Brain microvascular endothelial cell (primary cell): Measurements from ENCODE around the gene RPL13.

Source experiments
- DNase-seq: peaks from one replicate; pipeline ENCODE4 v3.0.0-alpha.2; 2020
- H3K27ac ChIP-seq: fragments of 250-450 bp; sonication (Bioruptor Pico); 2 replicates; pipeline ENCODE4 v1.5.1; 2020; ENCODE audit warnings: mild to moderate bottlenecking, moderate library complexity
- H3K27me3 ChIP-seq: fragments of 250-450 bp; sonication (Bioruptor Pico); replicated peaks from 2 replicates; pipeline ENCODE4 v1.5.1; 2020; ENCODE audit warnings: mild to moderate bottlenecking
- H3K36me3 ChIP-seq: fragments of 250-450 bp; sonication (Bioruptor Pico); replicated peaks from 2 replicates; pipeline ENCODE4 v1.5.1; 2020; ENCODE audit warnings: mild to moderate bottlenecking
- H3K4me3 ChIP-seq: 2 replicates; pipeline ENCODE4 v1.5.1; 2011; ENCODE audit warnings: low read depth, mild to moderate bottlenecking, control low read depth, low read length, moderate library complexity
- in situ Hi-C: cut with HindIII; loops from 2 replicates; pipeline ENCODE4 v1.10.0; 2017; ENCODE audit warnings: low sequenced_read_pairs, low pct_ligation_motif_present
- TF ChIP-seq, protein P1 (sequence below): IDR thresholded peaks from 2 replicates; pipeline ENCODE4 v1.5.1; 2011; ENCODE audit warnings: low read depth, mild to moderate bottlenecking, moderate library complexity, low read length, control low read depth, inconsistent platforms; ENCODE audit errors: missing control alignments

The RPL13 gene

DNA sequence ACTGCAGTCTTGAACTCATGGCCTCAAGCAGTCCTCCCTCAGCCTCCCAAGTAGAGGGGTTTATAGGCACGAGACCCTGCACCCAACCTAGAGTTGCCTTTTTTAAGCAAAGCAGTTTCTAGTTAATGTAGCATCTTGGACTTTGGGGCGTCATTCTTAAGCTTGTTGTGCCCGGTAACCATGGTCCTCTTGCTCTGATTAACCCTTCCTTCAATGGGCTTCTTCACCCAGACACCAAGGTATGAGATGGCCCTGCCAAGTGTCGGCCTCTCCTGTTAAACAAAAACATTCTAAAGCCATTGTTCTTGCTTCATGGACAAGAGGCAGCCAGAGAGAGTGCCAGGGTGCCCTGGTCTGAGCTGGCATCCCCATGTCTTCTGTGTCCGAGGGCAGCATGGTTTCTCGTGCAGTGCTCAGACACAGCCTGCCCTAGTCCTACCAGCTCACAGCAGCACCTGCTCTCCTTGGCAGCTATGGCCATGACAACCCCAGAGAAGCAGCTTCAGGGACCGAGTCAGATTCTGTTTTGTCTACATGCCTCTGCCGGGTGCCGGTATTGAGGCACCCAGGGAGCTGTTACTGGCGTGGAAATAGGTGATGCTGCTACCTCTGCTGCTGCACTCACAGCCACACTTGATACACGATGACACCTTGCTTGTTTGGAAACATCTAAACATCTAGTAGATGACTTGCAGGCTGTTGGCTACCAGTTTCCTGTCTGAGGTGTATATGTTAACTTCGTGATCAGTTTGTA is 3.3 kb downstream of the RPL13 start:
- Histone ChIP-seq H3K36me3 (peaks cover 43% of the 10 kb centered on the region), H3K4me3 (peak overlapping the region; percentile 17), H3K27me3 (no peaks in the 10 kb centered on the region), H3K27ac (no peak overlapping the region)
- TF ChIP-seq, protein P1, sequence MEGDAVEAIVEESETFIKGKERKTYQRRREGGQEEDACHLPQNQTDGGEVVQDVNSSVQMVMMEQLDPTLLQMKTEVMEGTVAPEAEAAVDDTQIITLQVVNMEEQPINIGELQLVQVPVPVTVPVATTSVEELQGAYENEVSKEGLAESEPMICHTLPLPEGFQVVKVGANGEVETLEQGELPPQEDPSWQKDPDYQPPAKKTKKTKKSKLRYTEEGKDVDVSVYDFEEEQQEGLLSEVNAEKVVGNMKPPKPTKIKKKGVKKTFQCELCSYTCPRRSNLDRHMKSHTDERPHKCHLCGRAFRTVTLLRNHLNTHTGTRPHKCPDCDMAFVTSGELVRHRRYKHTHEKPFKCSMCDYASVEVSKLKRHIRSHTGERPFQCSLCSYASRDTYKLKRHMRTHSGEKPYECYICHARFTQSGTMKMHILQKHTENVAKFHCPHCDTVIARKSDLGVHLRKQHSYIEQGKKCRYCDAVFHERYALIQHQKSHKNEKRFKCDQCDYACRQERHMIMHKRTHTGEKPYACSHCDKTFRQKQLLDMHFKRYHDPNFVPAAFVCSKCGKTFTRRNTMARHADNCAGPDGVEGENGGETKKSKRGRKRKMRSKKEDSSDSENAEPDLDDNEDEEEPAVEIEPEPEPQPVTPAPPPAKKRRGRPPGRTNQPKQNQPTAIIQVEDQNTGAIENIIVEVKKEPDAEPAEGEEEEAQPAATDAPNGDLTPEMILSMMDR = no peak
- in situ Hi-C loops = no loop called here
- no peak for DNase-seq

- in situ Hi-C loops = no loop called here
- H3K27me3 ChIP-seq = no peaks in the 10 kb centered on the region
- no peak overlapping the region for H3K4me3 ChIP-seq
- peaks cover 43% of the 10 kb centered on the region for H3K36me3 ChIP-seq
- TF ChIP-seq, protein P1 = no peak
- H3K27ac ChIP-seq = no peak overlapping the region
- no peak for DNase-seq
These were observed 4.2 kb downstream of the RPL13 start for GRCh38 chr16:89564476-89565255.

DNA sequence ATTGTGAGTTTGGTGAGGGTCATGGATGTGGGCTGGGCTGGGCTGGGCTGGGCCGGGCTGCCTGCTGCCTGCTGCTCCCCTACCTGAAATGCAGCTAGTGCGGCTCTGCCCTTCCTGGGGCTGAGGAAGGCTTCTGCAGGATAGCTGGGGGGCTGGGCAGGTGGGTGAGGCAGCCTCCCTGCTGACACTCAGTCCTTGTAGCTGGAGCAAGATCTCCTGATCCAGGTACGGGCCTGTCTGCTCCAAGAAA is 4.7 kb downstream of the RPL13 start:
- Histone ChIP-seq H3K4me3 (no peak overlapping the region), H3K36me3 (peaks cover 43% of the 10 kb centered on the region), H3K27me3 (no peaks in the 10 kb centered on the region), H3K27ac (no peak overlapping the region)
- no peak for DNase-seq
- in situ Hi-C loops = no loop called here
- TF ChIP-seq, protein P1 = no peak

DNA sequence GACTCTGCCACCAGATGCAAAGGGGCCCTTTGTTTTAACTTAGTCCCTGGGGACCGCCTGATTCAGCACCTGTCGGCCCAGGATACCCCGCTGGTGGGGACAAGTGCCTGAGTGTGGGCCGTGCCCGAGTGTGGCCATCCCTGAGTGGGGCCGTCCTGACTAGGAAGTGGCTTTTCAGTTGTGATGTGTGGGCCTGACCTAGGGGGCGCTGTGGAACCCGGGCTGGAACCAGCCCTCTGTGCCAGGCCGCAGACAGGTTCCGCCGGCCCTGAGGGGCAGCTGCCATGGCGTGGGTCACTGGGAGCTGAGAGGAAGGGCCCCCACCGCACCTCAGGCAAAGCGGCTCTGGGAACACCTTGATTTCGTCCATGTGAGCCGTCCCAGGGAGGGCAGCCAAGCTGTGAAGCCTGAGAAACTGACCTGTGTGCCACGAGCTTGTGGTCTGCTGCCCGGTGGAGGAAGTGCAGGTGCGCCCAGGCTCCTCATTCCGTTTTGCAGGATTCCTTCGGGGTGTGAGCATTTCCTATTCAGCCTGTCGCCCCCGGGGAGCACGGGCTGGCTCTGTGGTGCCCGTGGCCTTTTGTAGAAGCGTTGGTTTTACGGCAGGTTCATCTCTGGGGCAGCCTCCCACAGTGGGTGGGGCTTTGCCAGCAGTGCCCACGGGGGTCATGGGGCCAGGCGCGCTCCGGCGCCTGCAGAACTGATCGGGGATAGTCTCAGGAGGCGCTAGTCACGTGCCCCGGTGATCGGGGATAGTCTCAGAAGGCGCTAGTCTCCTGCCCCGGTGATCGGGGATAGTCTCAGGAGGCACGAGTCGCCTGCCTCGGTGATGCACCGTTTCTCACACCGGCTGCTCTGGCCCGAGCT is 5.3 kb downstream of the RPL13 start:
- TF ChIP-seq, protein P1 = peak; percentile 74
- Histone ChIP-seq H3K36me3 (peaks cover 43% of the 10 kb centered on the region), H3K27me3 (no peaks in the 10 kb centered on the region), H3K4me3 (peak overlapping the region; percentile 12), H3K27ac (no peak overlapping the region)
- peak; percentile 37 for DNase-seq
- in situ Hi-C loops = no loop called here

- no peak overlapping the region for H3K27ac ChIP-seq
- H3K4me3 ChIP-seq = no peak overlapping the region
- in situ Hi-C loops = no loop called here
- TF ChIP-seq, protein P1 = no peak
- H3K36me3 ChIP-seq = peaks cover 21% of the 10 kb centered on the region
- no peaks in the 10 kb centered on the region for H3K27me3 ChIP-seq
- DNase-seq = no peak
These were observed 7.4 kb downstream of the RPL13 start for GRCh38 chr16:89567656-89568594.
